Islet precursor cell (in vitro differentiated cells): Measurements from ENCODE around the gene GREB1.

Experiments used
- DNase-seq: peaks from one replicate; pipeline ENCODE4 v3.0.0-alpha.2; 2018

The GREB1 gene

DNA sequence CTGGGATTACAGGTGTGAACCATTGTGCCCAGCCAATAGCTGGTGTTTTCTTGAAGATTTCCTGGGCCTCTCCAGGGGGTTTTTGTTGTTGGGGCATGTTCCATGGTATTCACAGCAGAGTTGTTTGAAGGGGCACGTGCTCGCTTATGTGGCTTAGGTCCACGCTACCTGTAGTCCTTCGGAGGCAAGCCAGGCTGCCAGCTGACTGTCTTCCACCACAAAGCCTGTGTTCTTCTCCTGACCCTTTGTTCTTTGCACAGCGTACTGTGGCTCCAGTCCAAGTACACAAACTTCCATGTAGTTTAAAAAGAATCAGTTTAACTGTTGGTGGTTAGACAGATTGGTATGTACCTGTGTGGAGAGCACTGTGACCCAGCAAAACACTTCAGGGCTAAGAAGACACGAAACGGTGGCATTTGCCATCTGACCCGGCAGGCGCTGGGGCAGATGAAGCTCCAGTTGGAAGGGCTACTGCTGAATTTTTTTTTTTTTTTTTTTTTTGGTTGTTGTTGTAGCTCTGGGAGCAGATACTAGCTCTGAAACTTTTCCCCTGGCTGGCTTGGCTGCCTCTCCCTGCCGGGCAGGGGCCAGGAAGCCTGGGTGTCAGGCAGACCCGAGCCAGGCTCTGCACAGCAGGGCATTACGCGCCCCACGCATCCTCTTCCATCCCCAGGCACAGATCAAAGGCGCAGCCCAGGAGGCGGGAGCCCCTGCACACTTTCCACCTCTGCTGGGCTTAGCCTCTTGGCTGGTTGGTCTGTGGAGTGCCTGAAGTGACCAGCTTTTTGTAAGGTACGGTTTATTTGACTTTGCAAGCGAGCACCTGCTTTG, 5.7 kb downstream of the GREB1 start:
- no peak for DNase-seq

GRCh38 chr2:11540148-11540995, 6.5 kb downstream of the GREB1 start:
- DNase-seq, result no peak

DNA sequence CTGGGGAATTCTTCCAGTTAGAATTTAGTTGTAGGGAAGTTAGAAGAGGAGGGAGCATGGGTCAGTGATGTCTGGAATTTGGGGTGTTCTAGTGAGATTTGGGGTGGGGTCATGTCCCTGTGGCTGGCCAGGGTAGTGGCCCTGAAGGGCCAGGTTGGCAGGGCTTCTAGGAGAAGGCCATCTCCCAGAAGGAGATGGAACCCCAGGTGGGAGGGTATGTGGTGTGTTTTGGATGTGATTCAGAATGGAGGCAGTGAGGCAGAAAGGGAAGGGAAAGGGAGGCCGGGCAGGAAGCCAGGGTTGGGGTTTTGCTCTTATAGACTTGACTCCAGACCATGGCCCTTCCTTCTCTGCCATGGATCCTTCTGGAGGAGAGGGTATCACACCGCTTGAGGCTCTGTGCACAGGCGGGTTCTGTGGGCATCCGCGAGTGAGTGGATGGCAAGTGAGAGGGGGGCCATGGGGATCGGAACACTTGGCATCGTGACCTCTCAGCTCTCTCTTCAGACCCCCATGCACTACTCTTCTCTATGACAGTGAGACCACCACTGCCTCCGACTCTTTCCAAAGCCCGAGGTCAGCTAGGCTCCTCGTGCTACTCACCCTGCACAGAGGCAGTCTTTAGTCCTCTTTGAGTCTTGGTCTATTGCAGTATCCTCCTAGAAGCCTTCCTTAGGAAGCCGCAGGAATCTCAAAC, 7.3 kb downstream of the GREB1 start:
- no peak for DNase-seq

DNA sequence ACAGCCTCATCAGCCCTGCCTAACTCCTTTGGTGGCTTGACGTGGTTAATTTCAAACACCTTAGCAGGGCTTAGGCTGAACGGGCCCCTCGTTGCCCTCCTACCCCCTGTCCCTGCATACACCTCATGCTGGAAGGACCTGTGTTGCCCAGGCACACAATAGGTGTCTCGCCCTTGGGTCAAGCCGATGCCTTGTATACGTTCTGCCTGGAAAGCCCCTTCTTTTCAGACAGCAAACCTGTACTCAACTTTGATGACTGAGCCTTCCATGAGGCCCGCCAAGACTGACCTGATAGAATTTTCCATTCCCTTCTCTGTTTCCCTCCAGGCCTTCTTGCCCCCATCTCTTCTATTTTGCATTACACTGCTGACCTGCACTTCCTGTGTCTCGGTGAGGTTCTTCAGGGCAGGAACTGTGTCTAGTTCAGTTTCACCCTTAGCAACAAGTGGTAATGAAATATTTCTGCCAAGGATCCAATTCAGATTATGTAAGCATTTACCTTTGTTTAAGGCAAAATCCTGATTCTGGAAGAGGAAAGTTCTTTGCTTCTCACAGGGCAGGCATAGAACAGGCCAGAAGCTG, 7.9 kb downstream of the GREB1 start:
- no peak for DNase-seq

GRCh38 chr2:11542275-11542819, 8.5 kb downstream of the GREB1 start:
- peak; percentile 52 for DNase-seq

- peak; percentile 13 for DNase-seq
Measured at GRCh38 chr2:11543337-11544216, 9.7 kb downstream of the GREB1 start.

DNA sequence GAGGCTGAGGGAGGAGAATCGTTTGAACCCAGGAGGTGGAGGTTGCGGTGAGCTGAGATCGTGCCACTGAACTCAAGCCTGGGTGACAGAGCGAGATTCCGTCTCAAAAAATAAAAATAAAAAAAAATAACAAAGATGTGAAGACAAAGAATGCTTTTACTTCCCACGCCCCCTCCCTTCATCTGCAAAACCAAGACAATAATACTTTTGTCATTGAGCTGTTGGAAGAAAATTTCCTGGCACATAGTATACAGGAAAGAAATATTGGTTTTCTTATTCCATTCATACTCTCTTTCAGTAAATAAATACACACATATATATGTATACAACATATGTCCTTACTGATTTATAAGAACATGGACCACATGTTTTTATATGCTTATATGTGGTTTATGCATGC, 12.2 kb downstream of the GREB1 start:
- DNase-seq, result no peak

GRCh38 chr2:11547912-11548497, 14.2 kb downstream of the GREB1 start:
- no peak for DNase-seq

DNA sequence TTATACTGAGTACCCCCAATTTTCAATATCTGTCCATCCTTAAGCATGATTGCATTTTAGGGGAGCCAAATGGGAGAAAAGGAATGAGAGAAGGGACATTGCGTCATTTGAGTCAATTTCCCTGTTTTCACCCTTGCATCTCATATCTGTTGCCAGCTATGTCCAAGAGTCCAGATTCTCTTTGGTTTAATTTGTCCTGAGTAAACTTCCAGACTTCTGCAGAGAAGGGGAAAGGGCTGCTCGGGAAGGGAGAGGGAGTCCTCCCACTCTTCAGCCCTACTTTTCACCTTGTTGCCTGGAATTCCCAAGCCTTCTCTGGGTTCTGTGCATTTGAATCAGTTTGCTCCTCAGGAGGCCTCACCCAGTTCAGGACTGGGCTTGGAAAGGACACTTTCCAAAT, 16.5 kb downstream of the GREB1 start:
- DNase-seq, result peak; percentile 32

DNA sequence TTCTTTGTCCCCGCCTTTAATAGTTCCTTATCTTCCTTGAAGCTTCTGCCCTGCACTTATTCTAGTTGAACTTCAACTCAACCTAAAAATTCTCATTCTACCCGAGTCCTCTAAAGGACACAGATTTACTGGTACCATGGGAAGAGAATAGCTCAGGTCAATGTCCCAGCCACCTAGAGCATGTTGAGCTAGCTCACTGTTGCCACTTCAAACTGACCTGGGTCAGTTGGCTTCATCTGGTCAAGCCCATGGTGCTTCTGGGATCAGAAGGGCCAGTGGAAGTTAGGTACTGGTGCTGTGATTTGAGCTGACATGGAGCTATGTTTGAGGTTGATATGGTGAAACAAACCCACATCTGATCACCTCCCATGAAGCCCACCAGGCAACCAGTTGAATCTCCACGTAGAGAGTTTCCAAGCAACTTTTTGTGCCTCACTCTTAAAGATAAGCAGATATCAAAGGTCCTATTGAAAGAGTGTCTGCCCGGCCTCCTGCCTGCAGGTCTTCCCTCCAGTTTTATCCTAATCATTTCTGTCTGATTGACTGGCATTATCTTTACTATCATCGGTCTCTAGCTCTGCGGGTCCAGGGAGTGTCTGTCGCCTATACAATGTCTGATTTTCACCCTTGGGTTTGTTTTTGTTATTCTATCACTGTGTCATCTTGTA, 17.2 kb downstream of the GREB1 start:
- peak; percentile 22 for DNase-seq

- peak; percentile 19 for DNase-seq
Measured at GRCh38 chr2:11551569-11552259, 17.9 kb downstream of the GREB1 start.

- DNase-seq, result peak; percentile 28
Measured at GRCh38 chr2:11552260-11552638, 18.4 kb downstream of the GREB1 start.

- peak; percentile 90 for DNase-seq
Measured at GRCh38 chr2:11553661-11554398, 20.0 kb downstream of the GREB1 start.

GRCh38 chr2:11554399-11554716, 20.5 kb downstream of the GREB1 start:
- DNase-seq, result no peak

- DNase-seq, result peak; percentile 56
Measured at GRCh38 chr2:11556101-11556806, 22.4 kb downstream of the GREB1 start.

DNA sequence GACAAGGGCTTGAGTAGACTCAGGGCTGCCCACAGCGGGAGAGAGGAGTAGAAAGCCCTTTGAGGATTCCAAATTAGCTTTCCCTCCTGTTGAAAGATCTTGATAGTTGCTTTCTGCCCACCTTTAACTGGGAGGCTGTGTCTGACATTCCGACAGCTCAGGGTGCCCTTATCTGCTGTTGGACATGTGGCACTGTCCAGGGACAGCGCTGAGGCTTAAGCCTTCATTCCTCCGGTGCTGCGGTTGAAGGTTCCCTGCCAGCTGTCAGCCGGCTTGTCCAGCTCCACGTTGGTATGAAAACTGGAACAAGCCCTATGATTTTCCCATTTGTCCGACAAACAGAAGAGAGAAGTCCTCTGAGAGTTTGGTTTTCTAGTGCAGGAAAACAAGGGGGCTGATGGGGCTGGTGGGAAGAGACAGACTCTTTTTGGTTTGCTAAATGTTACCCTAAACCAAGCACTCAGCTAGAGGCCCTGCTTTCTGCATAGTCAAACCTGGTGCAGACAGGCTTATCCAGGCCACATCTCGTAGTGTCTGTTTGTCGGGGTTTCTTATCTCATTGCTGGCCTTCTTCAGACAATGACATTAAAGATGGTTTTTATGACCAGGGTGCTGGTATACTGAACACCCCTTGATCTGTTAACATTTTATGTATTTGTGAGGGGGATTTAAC, 24.5 kb downstream of the GREB1 start:
- DNase-seq, result peak; percentile 75

GRCh38 chr2:11559066-11559785, 25.4 kb downstream of the GREB1 start:
- peak; percentile 70 for DNase-seq

DNA sequence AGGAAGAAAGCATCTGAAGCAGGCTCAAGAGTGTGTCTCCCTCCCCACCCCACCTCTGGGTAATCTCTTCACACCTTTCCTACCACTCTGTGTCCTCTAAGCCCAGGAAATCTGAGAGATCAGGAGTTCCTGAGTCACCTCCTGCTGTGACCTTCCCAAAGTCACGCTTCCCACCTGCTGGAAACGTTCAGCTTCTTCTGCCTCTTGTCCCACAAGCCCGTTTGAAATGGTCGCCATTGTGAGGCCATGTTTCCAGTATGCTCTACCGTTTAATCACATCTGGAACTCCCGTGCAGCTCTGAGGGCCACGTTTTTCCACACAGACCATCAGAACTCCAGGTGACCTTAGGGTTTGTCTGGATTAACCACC, 25.9 kb downstream of the GREB1 start:
- DNase-seq, result peak; percentile 43
